HEK293T (cell line): ENCODE measurements around the gene GABRA4.

Experiments
- CTCF ChIA-PET: fragments of 350-600 bp; formaldehyde crosslinking; extraction: SDS; loops from one replicate; lab custom pipeline; 2021; ENCODE audit warnings: antibody characterized with exemption, inconsistent platforms; lab: Yijun Ruan, JAX
- POLR2A ChIA-PET: fragments of 350-600 bp; formaldehyde crosslinking; extraction: SDS; loops from one replicate; lab custom pipeline; 2020; ENCODE audit warnings: antibody characterized with exemption, inconsistent platforms; lab: Yijun Ruan, JAX
- DNase-seq: peaks from one replicate; pipeline ENCODE4 v3.0.0; 2012; ENCODE audit warnings: mixed read lengths; ENCODE audit errors: extremely low spot score
- ARNT ChIP-seq: fragments of 450-650 bp; IDR thresholded peaks from 2 replicates; pipeline ENCODE4 v1.6.1; 2017; ENCODE audit warnings: mild to moderate bottlenecking
- BHLHE40 ChIP-seq: fragments of 450-650 bp; IDR thresholded peaks from 2 replicates; pipeline ENCODE4 v1.6.1; 2016; ENCODE audit warnings: mild to moderate bottlenecking, moderate library complexity, borderline replicate concordance
- CTBP1 ChIP-seq: fragments of 450-650 bp; IDR thresholded peaks from 2 replicates; pipeline ENCODE4 v1.6.1; 2016; ENCODE audit warnings: borderline replicate concordance
- ELF4 ChIP-seq: fragments of 450-650 bp; IDR thresholded peaks from 2 replicates; pipeline ENCODE4 v1.6.1; 2017; ENCODE audit warnings: antibody characterized with exemption
- FOXA1 ChIP-seq: fragments of 450-650 bp; IDR thresholded peaks from 2 replicates; pipeline ENCODE4 v1.6.1; 2016; ENCODE audit warnings: mild to moderate bottlenecking
- FOXK2 ChIP-seq: fragments of 450-650 bp; IDR thresholded peaks from 2 replicates; pipeline ENCODE4 v1.6.1; 2016; ENCODE audit warnings: mild to moderate bottlenecking
- FOXM1 ChIP-seq: fragments of 450-650 bp; IDR thresholded peaks from 2 replicates; pipeline ENCODE4 v1.6.1; 2017; ENCODE audit warnings: mild to moderate bottlenecking, borderline replicate concordance
- HDGF ChIP-seq: fragments of 450-650 bp; IDR thresholded peaks from 2 replicates; pipeline ENCODE4 v1.6.1; 2017; ENCODE audit warnings: antibody characterized with exemption, borderline replicate concordance
- L3MBTL2 ChIP-seq: fragments of 450-650 bp; conservative IDR thresholded peaks from 2 replicates; pipeline ENCODE4 v1.6.1; 2016; ENCODE audit warnings: mild to moderate bottlenecking
- LEF1 ChIP-seq: fragments of 450-650 bp; IDR thresholded peaks from 2 replicates; pipeline ENCODE4 v1.6.1; 2017; ENCODE audit warnings: mild to moderate bottlenecking, borderline replicate concordance
- NFRKB ChIP-seq: fragments of 450-650 bp; IDR thresholded peaks from 2 replicates; pipeline ENCODE4 v1.6.1; 2016; ENCODE audit warnings: mild to moderate bottlenecking, moderate library complexity
- PKNOX1 ChIP-seq: fragments of 450-650 bp; IDR thresholded peaks from 2 replicates; pipeline ENCODE4 v1.6.1; 2016
- SP1 ChIP-seq: fragments of 450-650 bp; IDR thresholded peaks from 2 replicates; pipeline ENCODE4 v1.6.1; 2017
- SUZ12 ChIP-seq: fragments of 450-650 bp; IDR thresholded peaks from 2 replicates; pipeline ENCODE4 v1.6.1; 2016; ENCODE audit warnings: mild to moderate bottlenecking
- TARDBP ChIP-seq: fragments of 450-650 bp; IDR thresholded peaks from 2 replicates; pipeline ENCODE4 v1.6.1; 2016
- ZNF384 ChIP-seq: fragments of 450-650 bp; IDR thresholded peaks from 2 replicates; pipeline ENCODE4 v1.6.1; 2016

Gene GABRA4

GRCh38 chr4:47017494-47017893 lies 24.1 kb upstream of the GABRA4 start:
- DNase-seq = no peak
- TF ChIP-seq CTBP1 (no peak), FOXK2 (no peak), SUZ12 (no peak), ZNF384 (no peak), LEF1 (no peak), SP1 (no peak), ARNT (no peak), ELF4 (no peak), HDGF (no peak), PKNOX1 (no peak), L3MBTL2 (no peak), FOXA1 (no peak), TARDBP (no peak), BHLHE40 (no peak), FOXM1 (no peak), NFRKB (no peak)
- CTCF ChIA-PET = no interaction called here
- POLR2A ChIA-PET = no interaction called here

DNA sequence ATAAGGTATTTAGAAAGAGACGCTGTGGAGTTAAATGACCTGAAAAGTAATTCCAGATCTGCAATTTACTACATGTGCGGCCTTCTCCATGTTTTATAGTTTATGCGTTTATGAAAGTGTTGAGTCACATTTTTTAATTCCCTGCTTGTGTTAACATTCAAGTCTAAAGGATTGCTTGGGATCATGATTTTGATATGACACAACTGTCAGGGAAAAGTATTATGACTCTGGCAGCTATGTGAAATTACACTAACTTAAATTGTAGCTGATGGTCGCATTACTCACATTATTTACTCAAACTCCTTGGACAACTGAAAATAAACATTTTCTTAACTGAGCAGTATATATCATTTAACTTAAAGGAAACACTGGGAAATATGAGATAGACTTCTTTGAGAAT lies 23.7 kb upstream of the GABRA4 start:
- CTCF ChIA-PET = no interaction called here
- TF ChIP-seq FOXA1 (no peak), ARNT (no peak), FOXM1 (no peak), HDGF (no peak), CTBP1 (no peak), TARDBP (no peak), FOXK2 (no peak), SP1 (no peak), NFRKB (no peak), SUZ12 (no peak), LEF1 (no peak), BHLHE40 (no peak), PKNOX1 (no peak), ELF4 (no peak), L3MBTL2 (no peak), ZNF384 (no peak)

GRCh38 chr4:47013373-47013772 lies 20.0 kb upstream of the GABRA4 start:
- no peak for DNase-seq
- TF ChIP-seq L3MBTL2 (no peak), CTBP1 (no peak), ELF4 (no peak), ZNF384 (no peak), BHLHE40 (no peak), NFRKB (no peak), FOXA1 (no peak), PKNOX1 (no peak)
- CTCF ChIA-PET = no interaction called here
- POLR2A ChIA-PET = no interaction called here

More for the DNA sequence above, 23.7 kb upstream of the GABRA4 start:
- no peak for DNase-seq
- POLR2A ChIA-PET = no interaction called here

GRCh38 chr4:47012676-47013075 lies 19.3 kb upstream of the GABRA4 start:
- ChIA-PET CTCF (no interaction called here), POLR2A (no interaction called here)
- TF ChIP-seq SUZ12 (no peak), ZNF384 (no peak), HDGF (no peak), PKNOX1 (no peak), ARNT (no peak), SP1 (no peak)
- no peak for DNase-seq

- TF ChIP-seq NFRKB (no peak), SUZ12 (no peak), TARDBP (no peak), HDGF (no peak), SP1 (no peak), PKNOX1 (no peak), ARNT (no peak)
- no peak for DNase-seq
- ChIA-PET POLR2A (no interaction called here), CTCF (no interaction called here)
These were observed 17.6 kb upstream of the GABRA4 start for GRCh38 chr4:47010912-47011446.
